IMR-90 (cell line): ENCODE results near the gene AHI1. TPM values are rescaled to one million over a fixed set of nuclear protein-coding genes. Genes with fewer than 3 reads are reported as not detected.

Source experiments
- ATAC-seq: fragments of 200-7000 bp; cut with Tn5 transposase; 2 replicates; pipeline ENCODE4 v1.9.1; 2020; ENCODE audit warnings: low read depth, mild to moderate bottlenecking, moderate library complexity
- BruUV-seq: library from RNA; stranded (reverse); fragments of 400-500 nt; replicated peaks from 2 replicates; lab custom pipeline; 2021; lab: Mats Ljungman, UMichigan
- CTCF ChIA-PET: fragments of 300-600 bp; formaldehyde crosslinking; extraction: SDS; loops from one replicate; lab custom pipeline; 2021; ENCODE audit warnings: antibody characterized with exemption; lab: Yijun Ruan, JAX
- POLR2A ChIA-PET: fragments of 300-600 bp; sonication (Branson Sonifier 250); formaldehyde crosslinking; loops from one replicate; lab custom pipeline; 2022; ENCODE audit warnings: antibody characterized with exemption; ENCODE audit not compliant: unreplicated experiment; lab: Charles Lee
- DNase-seq: peaks from one replicate; pipeline ENCODE4 v3.0.0; 2013
- H2AFZ ChIP-seq: replicated peaks from 2 replicates; pipeline ENCODE3; 2013; ENCODE audit warnings: low read length, mild to moderate bottlenecking; ENCODE audit not compliant: poor library complexity
- H2AK5ac ChIP-seq: 2 replicates; pipeline ENCODE4 v1.6.1; 2013; ENCODE audit warnings: low read depth, low read length, inconsistent platforms
- H2AK9ac ChIP-seq: replicated peaks from 2 replicates; pipeline ENCODE3; 2013; ENCODE audit warnings: mild to moderate bottlenecking, low read depth, low read length, moderate library complexity; ENCODE audit not compliant: poor library complexity
- H2BK120ac ChIP-seq: 2 replicates; pipeline ENCODE4 v1.6.1; 2013; ENCODE audit warnings: low read depth, low read length, inconsistent platforms
- H2BK15ac ChIP-seq: 3 replicates; pipeline ENCODE4 v1.6.1; 2013; ENCODE audit warnings: low read depth, low read length, inconsistent platforms
- H2BK20ac ChIP-seq: 2 replicates; pipeline ENCODE4 v1.6.1; 2013; ENCODE audit warnings: low read depth, mild to moderate bottlenecking, inconsistent platforms, low read length, moderate library complexity
- H2BK5ac ChIP-seq: 2 replicates; pipeline ENCODE4 v1.6.1; 2013; ENCODE audit warnings: mild to moderate bottlenecking, low read depth, low read length, inconsistent platforms; ENCODE audit not compliant: poor library complexity, severe bottlenecking
- H3K14ac ChIP-seq: replicated peaks from 2 replicates; pipeline ENCODE4 v1.6.1; 2013; ENCODE audit warnings: low read depth, low read length, inconsistent platforms
- H3K18ac ChIP-seq: 2 replicates; pipeline ENCODE4 v1.6.1; 2013; ENCODE audit warnings: low read depth, low read length, control low read depth
- H3K23ac ChIP-seq: 2 replicates; pipeline ENCODE4 v1.6.1; 2013; ENCODE audit warnings: low read depth, low read length, inconsistent platforms
- H3K27ac ChIP-seq: 2 replicates; pipeline ENCODE4 v1.5.1; 2013; ENCODE audit warnings: mild to moderate bottlenecking, control low read depth, low read length; ENCODE audit not compliant: insufficient read depth
- H3K27me3 ChIP-seq: 2 replicates; pipeline ENCODE4 v1.6.1; 2013; ENCODE audit warnings: low read length; ENCODE audit not compliant: control insufficient read depth, insufficient read depth
- H3K36me3 ChIP-seq: 2 replicates; pipeline ENCODE4 v1.6.1; 2013; ENCODE audit warnings: low read length, mixed read lengths; ENCODE audit not compliant: control insufficient read depth, insufficient read depth
- H3K4ac ChIP-seq: 2 replicates; pipeline ENCODE4 v1.6.1; 2013; ENCODE audit warnings: low read depth, low read length, inconsistent platforms
- H3K4me1 ChIP-seq: 2 replicates; pipeline ENCODE4 v1.6.1; 2013; ENCODE audit warnings: low read length, mixed read lengths; ENCODE audit not compliant: control insufficient read depth, insufficient read depth
- H3K4me2 ChIP-seq: 2 replicates; pipeline ENCODE4 v1.6.1; 2013; ENCODE audit warnings: low read depth, mild to moderate bottlenecking, control low read depth, low read length, moderate library complexity
- H3K4me3 ChIP-seq: 2 replicates; pipeline ENCODE4 v1.5.1; 2013; ENCODE audit warnings: low read depth, mild to moderate bottlenecking, control low read depth, low read length, moderate library complexity; ENCODE audit not compliant: insufficient read depth
- H3K56ac ChIP-seq: 2 replicates; pipeline ENCODE4 v1.6.1; 2013; ENCODE audit warnings: low read length, inconsistent platforms; ENCODE audit not compliant: insufficient read depth; ENCODE audit errors: extremely low read depth
- H3K79me1 ChIP-seq, 2 experiments: 2 replicates each; pipeline ENCODE4 v1.6.1; 2013; ENCODE audit warnings: low read length in 2 of 2, inconsistent platforms in 1 of 2, low read depth in 1 of 2
- H3K9ac ChIP-seq: 2 replicates; pipeline ENCODE4 v1.6.1; 2013; ENCODE audit warnings: low read depth, low read length, control low read depth
- H3K9me1 ChIP-seq: 2 replicates; pipeline ENCODE4 v1.6.1; 2013; ENCODE audit warnings: low read length, inconsistent platforms; ENCODE audit not compliant: insufficient read depth
- H3K9me3 ChIP-seq: 2 replicates; pipeline ENCODE4 v1.6.1; 2013; ENCODE audit warnings: low read length; ENCODE audit not compliant: control insufficient read depth, insufficient read depth
- H4K20me1 ChIP-seq: 2 replicates; pipeline ENCODE4 v1.6.1; 2013; ENCODE audit warnings: low read length, inconsistent platforms; ENCODE audit not compliant: insufficient read depth
- H4K5ac ChIP-seq: 2 replicates; pipeline ENCODE4 v1.6.1; 2013; ENCODE audit warnings: mild to moderate bottlenecking, low read depth, low read length, control low read depth
- H4K8ac ChIP-seq, 2 experiments: 2 replicates each; pipeline ENCODE4 v1.6.1; 2013; ENCODE audit warnings: low read depth in 2 of 2, low read length in 2 of 2, control low read depth in 1 of 2, inconsistent platforms in 1 of 2
- H4K91ac ChIP-seq: 2 replicates; pipeline ENCODE4 v1.6.1; 2013; ENCODE audit warnings: low read depth, low read length, inconsistent platforms; ENCODE audit not compliant: insufficient read depth
- BHLHE40 ChIP-seq: fragments of 150-350 bp; IDR thresholded peaks from 2 replicates; pipeline ENCODE4 v1.6.1; 2016; ENCODE audit warnings: mild to moderate bottlenecking, low read depth, low read length
- CEBPB ChIP-seq: IDR thresholded peaks from 2 replicates; pipeline ENCODE4 v1.6.1; 2012; ENCODE audit warnings: low read depth, low read length, improper control_type of control experiment
- CHD1 ChIP-seq: IDR thresholded peaks from 2 replicates; pipeline ENCODE4 v1.6.1; 2012; ENCODE audit warnings: low read depth, low read length, improper control_type of control experiment
- CTCF ChIP-seq: conservative IDR thresholded peaks from 2 replicates; pipeline ENCODE4 v1.5.1; 2012; ENCODE audit warnings: mild to moderate bottlenecking, low read depth, low read length, improper control_type of control experiment
- ELK1 ChIP-seq: fragments of 150-350 bp; IDR thresholded peaks from 2 replicates; pipeline ENCODE4 v1.6.1; 2016; ENCODE audit warnings: low read depth, mild to moderate bottlenecking, low read length, moderate library complexity, borderline replicate concordance
- FOS ChIP-seq: fragments of 150-350 bp; IDR thresholded peaks from 2 replicates; pipeline ENCODE4 v1.6.1; 2016; ENCODE audit warnings: low read depth, low read length
- MAFK ChIP-seq: IDR thresholded peaks from 2 replicates; pipeline ENCODE4 v1.6.1; 2012; ENCODE audit warnings: low read depth, low read length, improper control_type of control experiment
- MAZ ChIP-seq: IDR thresholded peaks from 2 replicates; pipeline ENCODE4 v1.6.1; 2012; ENCODE audit warnings: low read depth, mild to moderate bottlenecking, low read length, improper control_type of control experiment, moderate library complexity, borderline replicate concordance
- NFE2L2 ChIP-seq: fragments of 150-350 bp; IDR thresholded peaks from 2 replicates; pipeline ENCODE4 v1.6.1; 2016; ENCODE audit warnings: low read depth, mild to moderate bottlenecking, low read length
- POLR2A ChIP-seq: IDR thresholded peaks from 2 replicates; pipeline ENCODE4 v1.6.1; 2012; ENCODE audit warnings: mild to moderate bottlenecking, low read depth, low read length
- RAD21 ChIP-seq: IDR thresholded peaks from 2 replicates; pipeline ENCODE4 v1.6.1; 2012; ENCODE audit warnings: low read length, improper control_type of control experiment
- RCOR1 ChIP-seq: IDR thresholded peaks from 2 replicates; pipeline ENCODE4 v1.6.1; 2012; ENCODE audit warnings: mild to moderate bottlenecking, low read length, improper control_type of control experiment; ENCODE audit not compliant: insufficient replicate concordance
- RFX5 ChIP-seq: IDR thresholded peaks from 2 replicates; pipeline ENCODE4 v1.8.0; 2012; ENCODE audit warnings: low read depth, mild to moderate bottlenecking, low read length, moderate library complexity
- SMC3 ChIP-seq: fragments of 150-350 bp; IDR thresholded peaks from 2 replicates; pipeline ENCODE4 v1.6.1; 2016; ENCODE audit warnings: low read depth, mild to moderate bottlenecking, antibody characterized with exemption, low read length, moderate library complexity
- USF2 ChIP-seq: fragments of 150-350 bp; IDR thresholded peaks from 2 replicates; pipeline ENCODE4 v1.6.1; 2017; ENCODE audit warnings: mild to moderate bottlenecking, antibody characterized with exemption, low read length, low read depth
- WGBS, 2 experiments: methylation state at CpG; one replicate each; pipeline versions ENCODE4 v1.1.5 to v1.1.7; 2013; ENCODE audit warnings: missing lambda C conversion rate in 2 of 2; ENCODE audit not compliant: insufficient read length in 1 of 2; ENCODE audit errors: extremely low coverage in 2 of 2; 5-methylcytosine and 5-hydroxymethylcytosine counted together
- dilution Hi-C: fragments of 300-500 bp; cut with HindIII; formaldehyde crosslinking; loops from one replicate; pipeline ENCODE4 v1.14.3; 2018; ENCODE audit warnings: low sequenced_read_pairs; ENCODE audit not compliant: unreplicated experiment
- in situ Hi-C: fragments of 300-500 bp; cut with MboI; formaldehyde crosslinking; loops from 3 replicates; pipeline ENCODE4 v1.14.3; 2019; ENCODE audit warnings: low sequenced_read_pairs, inconsistent platforms, mixed read lengths
- intact Hi-C: fragments of 100-400 bp; cut with micrococcal nuclease; formaldehyde crosslinking; loops from 2 replicates; pipeline ENCODE4 v1.10.0; 2022
- polyA plus RNA-seq, 3 experiments: library from polyadenylated mRNA; depleted of rRNA; stranded (reverse); fragments of >200 nt; gene quantifications; 2 replicates each; pipeline ENCODE4 v1.2.3, GENCODE V29; 2012; ENCODE audit warnings: low replicate concordance in 1 of 3
- total RNA-seq: library from RNA; depleted of rRNA; stranded (reverse); fragments of >200 nt; gene quantifications from 2 replicates; pipeline ENCODE4 v1.2.3, GENCODE V29; 2012

Gene AHI1
- total and polyA plus RNA-seq, 2 of the 4 experiments (the other 2 are of a cell fraction) = 9.5 to 19.4 TPM

DNA sequence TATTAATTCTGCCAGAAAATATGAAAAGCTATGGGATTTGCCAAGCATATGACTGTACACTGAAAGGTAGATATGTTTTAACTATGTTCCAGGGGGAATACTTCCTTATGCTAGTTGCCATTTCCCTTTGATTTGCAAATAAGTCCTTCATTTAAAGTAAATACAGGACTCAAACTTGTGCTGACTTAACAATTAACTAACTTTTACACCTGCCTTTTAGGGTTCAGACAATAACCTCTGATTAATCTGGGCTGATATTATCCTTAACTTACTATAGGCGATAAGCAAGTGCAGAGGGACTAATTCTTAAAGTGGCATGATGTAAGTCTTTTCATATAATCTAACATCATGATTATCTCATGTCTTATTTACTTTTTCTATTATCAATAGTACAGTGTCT, 143.1 kb downstream of the AHI1 start (continued):
- TF ChIP-seq MAFK (no peak), CHD1 (no peak), BHLHE40 (no peak)

DNA sequence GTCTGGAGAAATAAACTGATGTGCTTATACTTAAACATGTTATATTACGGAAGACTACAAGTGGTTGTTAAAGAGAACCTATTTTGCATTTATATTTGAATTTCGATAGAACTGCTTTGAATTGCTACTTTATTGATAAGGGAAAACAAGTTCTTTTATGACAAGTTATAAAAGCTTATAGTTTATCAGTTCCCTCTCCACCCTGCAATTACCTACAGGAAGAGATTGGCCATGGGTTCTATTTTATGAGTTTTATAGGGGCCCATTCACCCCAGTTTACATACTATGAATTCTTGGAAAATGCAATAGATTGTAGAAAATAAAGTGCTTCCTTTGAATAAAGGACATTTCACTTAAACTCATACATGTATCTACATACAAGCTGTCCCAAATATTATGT, 144.4 kb downstream of the AHI1 start:
- H3K9me3 ChIP-seq = no peaks in the 10 kb centered on the region
- H4K20me1 ChIP-seq = no peaks in the 10 kb centered on the region
- intact Hi-C loops (no loop called here), dilution Hi-C loops (no loop called here), in situ Hi-C loops (no loop called here)
- no peak overlapping the region for H4K91ac ChIP-seq
- no peak overlapping the region for H3K23ac ChIP-seq
- no peak overlapping the region for H3K4ac ChIP-seq
- WGBS, 2 experiments = no CpG with 5 or more reads among the region's 2 CpGs
- H3K79me1 ChIP-seq = no peaks in the 10 kb centered on the region
- CTCF ChIA-PET = no interaction called here
- BruUV-seq = no TSS peak
- no peak overlapping the region for H3K18ac ChIP-seq
- H2AK9ac ChIP-seq = no peak overlapping the region
- H4K8ac ChIP-seq = no peak overlapping the region
- no peak overlapping the region for H2AFZ ChIP-seq
- no peak overlapping the region for H3K27ac ChIP-seq
- TF ChIP-seq POLR2A = no peak
- TF ChIP-seq CEBPB = no peak
- TF ChIP-seq MAZ = no peak
- no peak for TF ChIP-seq FOS
- no peak for TF ChIP-seq RCOR1
- no peak for TF ChIP-seq BHLHE40
- TF ChIP-seq NFE2L2 = no peak
- TF ChIP-seq USF2 = no peak
- TF ChIP-seq CTCF = no peak
- no peak for TF ChIP-seq MAFK
- no peak for TF ChIP-seq ELK1
- no peak for TF ChIP-seq CHD1
- no peak for TF ChIP-seq RFX5
- no peak for TF ChIP-seq RAD21
- no peak for TF ChIP-seq SMC3
- no peaks in the 10 kb centered on the region for H3K36me3 ChIP-seq
- no peak overlapping the region for H4K5ac ChIP-seq
- no peak overlapping the region for H3K4me2 ChIP-seq
- H3K4me1 ChIP-seq = no peaks in the 10 kb centered on the region
- H3K4me3 ChIP-seq = no peak overlapping the region
- H2BK120ac ChIP-seq = no peak overlapping the region
- H3K9me1 ChIP-seq = no peaks in the 10 kb centered on the region
- no peak overlapping the region for H2BK5ac ChIP-seq
- H3K14ac ChIP-seq = no peak overlapping the region
- POLR2A ChIA-PET = no interaction called here
- DNase-seq = no peak
- H2BK15ac ChIP-seq = no peak overlapping the region
- H2AK5ac ChIP-seq = no peak overlapping the region
- no peak overlapping the region for H3K9ac ChIP-seq
- ATAC-seq = no peak
- no peak overlapping the region for H2BK20ac ChIP-seq
- no peaks in the 10 kb centered on the region for H3K27me3 ChIP-seq
- H3K56ac ChIP-seq = no peak overlapping the region
